ENCODE data around the gene ZSCAN21. TPM values are rescaled to one million over a fixed set of nuclear protein-coding genes. Genes with fewer than 3 reads are reported as not detected.

Gene ZSCAN21
- total RNA-seq, 4 donors from 2014 or later, result 0.75 to 28.7 (median 10.0) TPM

- 70 to 93% methylated on average over 2 to 13 of the region's 13 CpGs for WGBS, 2 donors (ENCODE audit: low coverage in 1 of 2)
- intact Hi-C loops (cut with DNase I; ENCODE audit: low total_unique reads) (no loop called here), in situ Hi-C loops (cut with MboI; ENCODE audit: low pct_ligation_motif_present in 1 of 4, low pct_unique_long_range_greater_than_20kb in 1 of 4, low sequenced_read_pairs in 3 of 4) (no loop called here)
- TF ChIP-seq POLR2AphosphoS5 (IDR thresholded peaks at IDR 0.05) (no peak), EP300 (IDR thresholded peaks at IDR 0.05; ENCODE audit: low read depth) (no peak), POLR2A (IDR thresholded peaks at IDR 0.05) (no peak)
- TF ChIP-seq, protein P1, sequence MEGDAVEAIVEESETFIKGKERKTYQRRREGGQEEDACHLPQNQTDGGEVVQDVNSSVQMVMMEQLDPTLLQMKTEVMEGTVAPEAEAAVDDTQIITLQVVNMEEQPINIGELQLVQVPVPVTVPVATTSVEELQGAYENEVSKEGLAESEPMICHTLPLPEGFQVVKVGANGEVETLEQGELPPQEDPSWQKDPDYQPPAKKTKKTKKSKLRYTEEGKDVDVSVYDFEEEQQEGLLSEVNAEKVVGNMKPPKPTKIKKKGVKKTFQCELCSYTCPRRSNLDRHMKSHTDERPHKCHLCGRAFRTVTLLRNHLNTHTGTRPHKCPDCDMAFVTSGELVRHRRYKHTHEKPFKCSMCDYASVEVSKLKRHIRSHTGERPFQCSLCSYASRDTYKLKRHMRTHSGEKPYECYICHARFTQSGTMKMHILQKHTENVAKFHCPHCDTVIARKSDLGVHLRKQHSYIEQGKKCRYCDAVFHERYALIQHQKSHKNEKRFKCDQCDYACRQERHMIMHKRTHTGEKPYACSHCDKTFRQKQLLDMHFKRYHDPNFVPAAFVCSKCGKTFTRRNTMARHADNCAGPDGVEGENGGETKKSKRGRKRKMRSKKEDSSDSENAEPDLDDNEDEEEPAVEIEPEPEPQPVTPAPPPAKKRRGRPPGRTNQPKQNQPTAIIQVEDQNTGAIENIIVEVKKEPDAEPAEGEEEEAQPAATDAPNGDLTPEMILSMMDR (IDR thresholded peaks at IDR 0.05), result no peak
- no peaks in the 10 kb centered on the region for H3K4me1 ChIP-seq
- H3K27ac ChIP-seq, result no peak overlapping the region
- no peak for DNase-seq
- H3K9me3 ChIP-seq, result no peaks in the 10 kb centered on the region
- H3K27me3 ChIP-seq, result no peaks in the 10 kb centered on the region
- H3K4me3 ChIP-seq, result no peak overlapping the region
- peaks cover 0 to 17% (median 8%) of the 10 kb centered on the region in 4 donors for H3K36me3 ChIP-seq
Measured at GRCh38 chr7:100111914-100112313, 62.3 kb downstream of the ZSCAN21 start.

Small RNAs within 50 kb of the gene (small RNA-seq; reads per million reads assigned to genes)
- gene MIR106B (24.8 to 120 (median 85.1) reads per million in 4 donors), gene MIR25 (509 to 1,826 (median 1,198) reads per million in 4 donors), gene MIR93 (107 to 467 (median 227) reads per million in 4 donors)

Other genes starting within 250 kb of the ZSCAN21 start
- not detected for gene CYP3A43, start 221.8 kb upstream of the ZSCAN21 start, total RNA-seq
- not detected for gene OR2AE1, start 172.7 kb upstream of the ZSCAN21 start, total RNA-seq
- gene TRIM4, start 130.2 kb upstream of the ZSCAN21 start, total RNA-seq, result 10 to 100 TPM; 20.9 to 43.3 (median 39.6) TPM
- not detected for gene GJC3, start 120.2 kb upstream of the ZSCAN21 start, total RNA-seq
- gene AZGP1, start 73.7 kb upstream of the ZSCAN21 start, total RNA-seq, result 10 to 100 TPM in 1 of 4 donors, 1 to 10 TPM in 1, not detected in 2; 3.2 to 17.1 TPM
- 10 to 100 TPM; 63.1 to 97.5 (median 84.5) TPM for gene ZKSCAN1, start 34.2 kb upstream of the ZSCAN21 start, total RNA-seq
- gene ZNF3, start 31.9 kb downstream of the ZSCAN21 start, total RNA-seq, result 10 to 100 TPM; 37.4 to 42.7 (median 41.0) TPM
- 10 to 100 TPM; 18.3 to 61.3 (median 44.5) TPM for gene COPS6, start 39.2 kb downstream of the ZSCAN21 start, total RNA-seq
- 10 to 100 TPM; 30.3 to 72.6 (median 38.7) TPM for gene MCM7, start 51.6 kb downstream of the ZSCAN21 start, total RNA-seq
- 10 to 100 TPM; 16.5 to 86.0 (median 54.9) TPM for gene AP4M1, start 51.9 kb downstream of the ZSCAN21 start, total RNA-seq
- 100 to 1,000 TPM in 1 of 4 donors, 10 to 100 TPM in 3; 18.0 to 581 (median 43.9) TPM for gene TAF6, start 69.6 kb downstream of the ZSCAN21 start, total RNA-seq
- gene CNPY4, start 69.9 kb downstream of the ZSCAN21 start, total RNA-seq, result 1 to 10 TPM; 4.9 to 9.4 (median 7.0) TPM
- 1 to 10 TPM in 2 of 4 donors, not detected in 2; 4.4 to 5.6 TPM for gene MBLAC1, start 77.2 kb downstream of the ZSCAN21 start, total RNA-seq
- gene LAMTOR4, start 99.1 kb downstream of the ZSCAN21 start, total RNA-seq, result 100 to 1,000 TPM; 105 to 403 (median 256) TPM
- gene TRAPPC14, start 108.9 kb downstream of the ZSCAN21 start, total RNA-seq, result 100 to 1,000 TPM in 1 of 4 donors, 10 to 100 TPM in 3; 43.5 to 111 (median 51.2) TPM
- gene GAL3ST4, start 118.8 kb downstream of the ZSCAN21 start, total RNA-seq, result 1 to 10 TPM in 3 of 4 donors, not detected in 1; 2.0 to 5.1 (median 3.8) TPM
- gene GPC2, start 127.6 kb downstream of the ZSCAN21 start, total RNA-seq, result 10 to 100 TPM in 2 of 4 donors, 1 to 10 TPM in 1, not detected in 1; 3.5 to 17.2 (median 12.5) TPM
- gene STAG3, start 128.1 kb downstream of the ZSCAN21 start, total RNA-seq, result 1 to 10 TPM in 2 of 4 donors, under 1 TPM in 1, not detected in 1; 0.96 to 9.4 (median 2.2) TPM
- gene PVRIG, start 170.2 kb downstream of the ZSCAN21 start, total RNA-seq, result 1 to 10 TPM in 2 of 4 donors, not detected in 2; 2.2 to 4.3 TPM